Measurements from ENCODE around the gene LRRK2.

- no peak for TF ChIP-seq CTCF (IDR thresholded peaks at IDR 0.05; ENCODE audit: insufficient read depth, low read length)
- TF ChIP-seq REST (IDR thresholded peaks at IDR 0.05; ENCODE audit: insufficient replicate concordance, low read depth), result no peak
- TF ChIP-seq POLR2AphosphoS5 (IDR thresholded peaks at IDR 0.05; ENCODE audit: low read depth), result no peak
- no peak for TF ChIP-seq GABPA (IDR thresholded peaks at IDR 0.05; ENCODE audit: low read depth)
Observed at GRCh38 chr12:40222247-40222646, 2.5 kb upstream of the LRRK2 start.

Data from HL-60 (cell line).